ENCODE results near the gene JPH2. TPM values are rescaled to one million over a fixed set of nuclear protein-coding genes. Genes with fewer than 3 reads are reported as not detected.

Gene JPH2
- total RNA-seq, 1 experiment from 2014 or later = 15.8 TPM

GRCh38 chr20:44071057-44071456, 115.9 kb downstream of the JPH2 start:
- no peaks in the 10 kb centered on the region for H3F3A ChIP-seq (ENCODE audit: low read length, unreplicated experiment)
- H3K27ac ChIP-seq (ENCODE audit: low read length) = no peak overlapping the region
- H3K9me2 ChIP-seq (replicated peaks; ENCODE audit: low read length) = no peaks in the 10 kb centered on the region
- no TSS peak for BruUV-seq (replicated peaks)
- DNase-seq (no peak), ATAC-seq (no peak)
- no peak overlapping the region for H3K9ac ChIP-seq (ENCODE audit: low read length)
- H2AFZ ChIP-seq (ENCODE audit: low read length) = no peak overlapping the region
- H3K36me3 ChIP-seq (ENCODE audit: low read depth, low read length) = no peaks in the 10 kb centered on the region
- no peak overlapping the region for H3K4me3 ChIP-seq (ENCODE audit: low read length)
- no peaks in the 10 kb centered on the region for H3K27me3 ChIP-seq (ENCODE audit: low read length)
- TF ChIP-seq EZH2 (IDR thresholded peaks at IDR 0.05; ENCODE audit: low read length, unreplicated experiment) (no peak), EZH2phosphoT487 (IDR thresholded peaks at IDR 0.05; ENCODE audit: borderline replicate concordance, low read length) (no peak), CTCF (conservative IDR thresholded peaks at IDR 0.05; ENCODE audit: low read depth, low read length) (no peak)
- CTCF ChIA-PET = no interaction called here
- H3K4me1 ChIP-seq (ENCODE audit: insufficient read depth, low read length) = peaks cover 17% of the 10 kb centered on the region
- H3K4me2 ChIP-seq (ENCODE audit: low read length) = no peak overlapping the region
- no peaks in the 10 kb centered on the region for H3K79me2 ChIP-seq (ENCODE audit: low read length)
- intact Hi-C loops (cut with micrococcal nuclease) = no loop called here
- no peaks in the 10 kb centered on the region for H4K20me1 ChIP-seq (ENCODE audit: low read length)
- H3K9me3 ChIP-seq (ENCODE audit: low read length) = no peaks in the 10 kb centered on the region
- POLR2A ChIA-PET (ENCODE audit: unreplicated experiment) = no interaction called here

GRCh38 chr20:44070139-44070900, 116.7 kb downstream of the JPH2 start:
- TF ChIP-seq CTCF (conservative IDR thresholded peaks at IDR 0.05; ENCODE audit: low read depth, low read length) = no peak
- no peak for TF ChIP-seq EZH2phosphoT487 (IDR thresholded peaks at IDR 0.05; ENCODE audit: borderline replicate concordance, low read length)
- no peak for TF ChIP-seq EZH2 (IDR thresholded peaks at IDR 0.05; ENCODE audit: low read length, unreplicated experiment)
- Histone ChIP-seq H3K9ac (ENCODE audit: low read length) (no peak overlapping the region), H3K27ac (ENCODE audit: low read length) (no peak overlapping the region), H2AFZ (ENCODE audit: low read length) (no peak overlapping the region), H4K20me1 (ENCODE audit: low read length) (no peaks in the 10 kb centered on the region), H3K9me3 (ENCODE audit: low read length) (no peaks in the 10 kb centered on the region), H3F3A (ENCODE audit: low read length, unreplicated experiment) (no peaks in the 10 kb centered on the region), H3K4me3 (ENCODE audit: low read length) (no peak overlapping the region), H3K9me2 (replicated peaks; ENCODE audit: low read length) (no peaks in the 10 kb centered on the region), H3K79me2 (ENCODE audit: low read length) (no peaks in the 10 kb centered on the region), H3K4me1 (ENCODE audit: insufficient read depth, low read length) (peaks cover 17% of the 10 kb centered on the region), H3K36me3 (ENCODE audit: low read depth, low read length) (no peaks in the 10 kb centered on the region), H3K27me3 (ENCODE audit: low read length) (no peaks in the 10 kb centered on the region), H3K4me2 (ENCODE audit: low read length) (no peak overlapping the region)
- BruUV-seq (replicated peaks) = no TSS peak
- POLR2A ChIA-PET (ENCODE audit: unreplicated experiment) = no interaction called here
- ATAC-seq = no peak
- intact Hi-C loops (cut with micrococcal nuclease) = no loop called here
- CTCF ChIA-PET = no interaction called here
- DNase-seq = no peak

GRCh38 chr20:44069203-44070011, 117.6 kb downstream of the JPH2 start:
- no peaks in the 10 kb centered on the region for H3K36me3 ChIP-seq (ENCODE audit: low read depth, low read length)
- no peak overlapping the region for H3K4me3 ChIP-seq (ENCODE audit: low read length)
- TF ChIP-seq CTCF (conservative IDR thresholded peaks at IDR 0.05; ENCODE audit: low read depth, low read length) (no peak), EZH2phosphoT487 (IDR thresholded peaks at IDR 0.05; ENCODE audit: borderline replicate concordance, low read length) (no peak), EZH2 (IDR thresholded peaks at IDR 0.05; ENCODE audit: low read length, unreplicated experiment) (no peak)
- no peaks in the 10 kb centered on the region for H3K9me2 ChIP-seq (replicated peaks; ENCODE audit: low read length)
- no peak overlapping the region for H2AFZ ChIP-seq (ENCODE audit: low read length)
- no peak overlapping the region for H3K4me2 ChIP-seq (ENCODE audit: low read length)
- peaks cover 8% of the 10 kb centered on the region for H3K4me1 ChIP-seq (ENCODE audit: insufficient read depth, low read length)
- ATAC-seq (no peak), DNase-seq (no peak)
- intact Hi-C loops (cut with micrococcal nuclease) = no loop called here
- ChIA-PET POLR2A (ENCODE audit: unreplicated experiment) (no interaction called here), CTCF (no interaction called here)
- no peaks in the 10 kb centered on the region for H3F3A ChIP-seq (ENCODE audit: low read length, unreplicated experiment)
- no peak overlapping the region for H3K27ac ChIP-seq (ENCODE audit: low read length)
- H3K9ac ChIP-seq (ENCODE audit: low read length) = no peak overlapping the region
- H3K9me3 ChIP-seq (ENCODE audit: low read length) = no peaks in the 10 kb centered on the region
- no peaks in the 10 kb centered on the region for H4K20me1 ChIP-seq (ENCODE audit: low read length)
- H3K27me3 ChIP-seq (ENCODE audit: low read length) = no peaks in the 10 kb centered on the region
- no peaks in the 10 kb centered on the region for H3K79me2 ChIP-seq (ENCODE audit: low read length)
- BruUV-seq (replicated peaks) = no TSS peak

Measured in PC-3 (cell line).